ENCODE data around the gene PARP8.

DNA sequence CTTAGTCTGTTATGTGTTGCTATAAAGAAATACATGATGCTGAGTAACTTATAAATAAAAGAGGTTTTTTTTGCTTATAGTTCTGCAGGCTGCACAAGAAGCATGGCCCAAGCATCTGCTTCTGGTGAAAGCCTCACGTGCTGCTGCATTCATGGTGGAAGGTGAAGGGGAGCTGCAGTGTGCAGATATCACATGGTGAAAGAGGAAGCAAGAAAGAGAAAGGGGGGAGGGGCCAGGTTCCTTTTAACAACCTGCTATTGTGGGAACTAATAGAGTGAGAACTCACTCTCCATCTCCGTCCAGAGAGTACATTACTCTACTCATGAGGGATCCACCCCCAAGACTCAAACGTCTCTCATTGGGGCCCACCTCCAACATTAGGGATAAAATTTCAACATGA, 12.5 kb upstream of the PARP8 start:
- TF ChIP-seq, protein P1, sequence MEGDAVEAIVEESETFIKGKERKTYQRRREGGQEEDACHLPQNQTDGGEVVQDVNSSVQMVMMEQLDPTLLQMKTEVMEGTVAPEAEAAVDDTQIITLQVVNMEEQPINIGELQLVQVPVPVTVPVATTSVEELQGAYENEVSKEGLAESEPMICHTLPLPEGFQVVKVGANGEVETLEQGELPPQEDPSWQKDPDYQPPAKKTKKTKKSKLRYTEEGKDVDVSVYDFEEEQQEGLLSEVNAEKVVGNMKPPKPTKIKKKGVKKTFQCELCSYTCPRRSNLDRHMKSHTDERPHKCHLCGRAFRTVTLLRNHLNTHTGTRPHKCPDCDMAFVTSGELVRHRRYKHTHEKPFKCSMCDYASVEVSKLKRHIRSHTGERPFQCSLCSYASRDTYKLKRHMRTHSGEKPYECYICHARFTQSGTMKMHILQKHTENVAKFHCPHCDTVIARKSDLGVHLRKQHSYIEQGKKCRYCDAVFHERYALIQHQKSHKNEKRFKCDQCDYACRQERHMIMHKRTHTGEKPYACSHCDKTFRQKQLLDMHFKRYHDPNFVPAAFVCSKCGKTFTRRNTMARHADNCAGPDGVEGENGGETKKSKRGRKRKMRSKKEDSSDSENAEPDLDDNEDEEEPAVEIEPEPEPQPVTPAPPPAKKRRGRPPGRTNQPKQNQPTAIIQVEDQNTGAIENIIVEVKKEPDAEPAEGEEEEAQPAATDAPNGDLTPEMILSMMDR (IDR thresholded peaks at IDR 0.05; ENCODE audit: control extremely low read depth in 1 of 3, insufficient read depth in 1 of 3, low read depth in 1 of 3, low read length in 3 of 3): no peak
- TF ChIP-seq EZH2 (IDR thresholded peaks at IDR 0.05; ENCODE audit: low read depth, low read length, severe bottlenecking): no peak
- TF ChIP-seq SIX5 (IDR thresholded peaks at IDR 0.05; ENCODE audit: low read depth, low read length): no peak
- TF ChIP-seq JUN (IDR thresholded peaks at IDR 0.05; ENCODE audit: low read depth, low read length): no peak
- TF ChIP-seq BRCA1 (IDR thresholded peaks at IDR 0.05; ENCODE audit: low read depth, low read length): no peak
- no peak for TF ChIP-seq JUND (IDR thresholded peaks at IDR 0.05; ENCODE audit: low read length)
- TF ChIP-seq SIN3A (conservative IDR thresholded peaks at IDR 0.05 in 1 of 2, IDR thresholded peaks at IDR 0.05 in 1 of 2; ENCODE audit: low read depth in 1 of 2, low read length in 2 of 2): no peak
- TF ChIP-seq, protein P2, sequence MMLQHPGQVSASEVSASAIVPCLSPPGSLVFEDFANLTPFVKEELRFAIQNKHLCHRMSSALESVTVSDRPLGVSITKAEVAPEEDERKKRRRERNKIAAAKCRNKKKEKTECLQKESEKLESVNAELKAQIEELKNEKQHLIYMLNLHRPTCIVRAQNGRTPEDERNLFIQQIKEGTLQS (IDR thresholded peaks at IDR 0.05; ENCODE audit: insufficient read depth, low read depth, low read length): no peak
- TF ChIP-seq, protein P3, sequence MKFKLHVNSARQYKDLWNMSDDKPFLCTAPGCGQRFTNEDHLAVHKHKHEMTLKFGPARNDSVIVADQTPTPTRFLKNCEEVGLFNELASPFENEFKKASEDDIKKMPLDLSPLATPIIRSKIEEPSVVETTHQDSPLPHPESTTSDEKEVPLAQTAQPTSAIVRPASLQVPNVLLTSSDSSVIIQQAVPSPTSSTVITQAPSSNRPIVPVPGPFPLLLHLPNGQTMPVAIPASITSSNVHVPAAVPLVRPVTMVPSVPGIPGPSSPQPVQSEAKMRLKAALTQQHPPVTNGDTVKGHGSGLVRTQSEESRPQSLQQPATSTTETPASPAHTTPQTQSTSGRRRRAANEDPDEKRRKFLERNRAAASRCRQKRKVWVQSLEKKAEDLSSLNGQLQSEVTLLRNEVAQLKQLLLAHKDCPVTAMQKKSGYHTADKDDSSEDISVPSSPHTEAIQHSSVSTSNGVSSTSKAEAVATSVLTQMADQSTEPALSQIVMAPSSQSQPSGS (IDR thresholded peaks at IDR 0.05; ENCODE audit: low read length): no peak
- no peak for TF ChIP-seq FOSL1 (IDR thresholded peaks at IDR 0.05; ENCODE audit: insufficient read depth, low read depth, low read length)
- no peak for TF ChIP-seq RAD21 (IDR thresholded peaks at IDR 0.05 in 1 of 2, conservative IDR thresholded peaks at IDR 0.05 in 1 of 2; ENCODE audit: low read depth in 2 of 2, low read length in 2 of 2)
- no peak for TF ChIP-seq POLR2AphosphoS5 (IDR thresholded peaks at IDR 0.05; ENCODE audit: low read depth, low read length)

Data from H1 (cell line).